GM12878 (cell line): ENCODE measurements around the gene RNF150.

Source experiments
- CTCF ChIP-seq, 3 experiments: IDR thresholded peaks in 2 of 3; conservative IDR thresholded peaks in 1 of 3; 2 replicates each; pipeline ENCODE4 v1.5.1; 2011; ENCODE audit warnings: low read depth in 3 of 3, low read length in 3 of 3, mild to moderate bottlenecking in 3 of 3, control low read depth in 2 of 3, moderate library complexity in 2 of 3, inconsistent platforms in 1 of 3, mixed read lengths in 1 of 3; ENCODE audit not compliant: control insufficient read depth in 2 of 3, insufficient read depth in 1 of 3; ENCODE audit errors: extremely low read depth in 1 of 3
- MYC ChIP-seq: IDR thresholded peaks from 2 replicates; pipeline ENCODE4 v1.6.1; 2011; ENCODE audit warnings: mild to moderate bottlenecking, low read length, moderate library complexity, inconsistent platforms; ENCODE audit not compliant: insufficient read depth, insufficient replicate concordance, insufficient read length, severe bottlenecking
- POLR2A ChIP-seq: IDR thresholded peaks from 2 replicates; pipeline ENCODE4 v1.6.1; 2011; ENCODE audit warnings: low read depth, mild to moderate bottlenecking, low read length
- TF ChIP-seq, protein P1 (sequence below): IDR thresholded peaks from 2 replicates; pipeline ENCODE4 v1.6.1; 2012; ENCODE audit warnings: low read depth, low read length, improper control_type of control experiment

DNA sequence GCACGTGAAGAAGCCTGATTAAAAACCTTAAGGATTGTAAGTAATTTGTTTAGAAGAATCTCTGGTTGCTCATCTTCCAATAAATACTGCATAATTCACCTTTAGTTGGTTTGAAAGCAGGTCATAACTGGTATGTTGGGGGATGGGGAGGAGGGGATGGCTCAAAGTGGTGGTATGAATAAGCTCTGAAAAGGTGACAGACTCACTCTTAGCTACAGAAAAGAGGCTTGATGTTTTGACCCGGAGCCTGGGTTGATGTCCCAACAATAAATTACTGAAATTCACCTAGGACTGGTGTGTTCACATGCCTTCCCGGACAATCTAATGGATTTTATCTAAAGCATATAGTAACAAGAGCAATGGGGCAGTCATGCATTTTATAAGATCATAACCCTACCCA is 245.2 kb downstream of the RNF150 start:
- TF ChIP-seq POLR2A: no peak
- TF ChIP-seq, protein P1, sequence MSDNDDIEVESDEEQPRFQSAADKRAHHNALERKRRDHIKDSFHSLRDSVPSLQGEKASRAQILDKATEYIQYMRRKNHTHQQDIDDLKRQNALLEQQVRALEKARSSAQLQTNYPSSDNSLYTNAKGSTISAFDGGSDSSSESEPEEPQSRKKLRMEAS: no peak
- TF ChIP-seq CTCF (IDR thresholded peaks at IDR 0.05 in 2 of 3, conservative IDR thresholded peaks at IDR 0.05 in 1 of 3; ENCODE audit: control insufficient read depth in 2 of 3, extremely low read depth in 1 of 3, insufficient read depth in 1 of 3, low read depth in 3 of 3, low read length in 3 of 3): no peak
- TF ChIP-seq MYC: no peak
